ENCODE measurements around the gene WIPF2.
"Not testable (repeated sequence)": the region's sequence is repeated elsewhere in the genome, so short reads cannot be mapped to it uniquely, and the experiment has no call there.

- not testable (repeated sequence) for TF ChIP-seq CTCF (IDR thresholded peaks at IDR 0.05; ENCODE audit: insufficient read depth, low read length, poor library complexity, severe bottlenecking); EZH2phosphoT487 (conservative IDR thresholded peaks at IDR 0.05; ENCODE audit: low read length)
Measured at GRCh38 chr17:40304866-40305265, 85.8 kb downstream of the WIPF2 start.
